T-helper 1 cell (primary cell): ENCODE data around the gene EYA4.

Experiments used
- DNase-seq, 5 donors: peaks; one replicate each; pipeline ENCODE4 v3.0.0-alpha.2; 2012 to 2020

The EYA4 gene

GRCh38 chr6:133243723-133244305 lies 2.7 kb downstream of the EYA4 start:
- DNase-seq = no peak

GRCh38 chr6:133244519-133244918 lies 3.4 kb downstream of the EYA4 start:
- no peak for DNase-seq

- no peak for DNase-seq
Measured at GRCh38 chr6:133245007-133245406, 3.9 kb downstream of the EYA4 start.

- DNase-seq = no peak
Measured at GRCh38 chr6:133245422-133245903, 4.3 kb downstream of the EYA4 start.

GRCh38 chr6:133247581-133247980 lies 6.4 kb downstream of the EYA4 start:
- DNase-seq = no peak

- DNase-seq = no peak
Measured at GRCh38 chr6:133248241-133249001, 7.3 kb downstream of the EYA4 start.

GRCh38 chr6:133251688-133252087 lies 10.5 kb downstream of the EYA4 start:
- DNase-seq = no peak

GRCh38 chr6:133254552-133255228 lies 13.5 kb downstream of the EYA4 start:
- no peak for DNase-seq

- no peak for DNase-seq
Measured at GRCh38 chr6:133257545-133258105, 16.5 kb downstream of the EYA4 start.

GRCh38 chr6:133259561-133259960 lies 18.4 kb downstream of the EYA4 start:
- DNase-seq = no peak

- no peak for DNase-seq
Measured at GRCh38 chr6:133262804-133263203, 21.6 kb downstream of the EYA4 start.

GRCh38 chr6:133265066-133265465 lies 23.9 kb downstream of the EYA4 start:
- no peak for DNase-seq

- DNase-seq = no peak
Measured at GRCh38 chr6:133266186-133266585, 25.0 kb downstream of the EYA4 start.

- DNase-seq = no peak
Measured at GRCh38 chr6:133268621-133269020, 27.5 kb downstream of the EYA4 start.

GRCh38 chr6:133274813-133275212 lies 33.7 kb downstream of the EYA4 start:
- DNase-seq = no peak

GRCh38 chr6:133275213-133275612 lies 34.1 kb downstream of the EYA4 start:
- DNase-seq = no peak

- DNase-seq = no peak
Measured at GRCh38 chr6:133277228-133277899, 36.2 kb downstream of the EYA4 start.

- DNase-seq = no peak
Measured at GRCh38 chr6:133277900-133278545, 36.9 kb downstream of the EYA4 start.

- no peak for DNase-seq
Measured at GRCh38 chr6:133286765-133287164, 45.6 kb downstream of the EYA4 start.

GRCh38 chr6:133288662-133289061 lies 47.5 kb downstream of the EYA4 start:
- DNase-seq = no peak

- DNase-seq = no peak
Measured at GRCh38 chr6:133289733-133290306, 48.7 kb downstream of the EYA4 start.

GRCh38 chr6:133290930-133291329 lies 49.8 kb downstream of the EYA4 start:
- DNase-seq = no peak
